GM19099 (cell line): ENCODE measurements around the gene IFNK.

Source experiments
- POLR2A ChIP-seq: IDR thresholded peaks from 3 replicates; pipeline ENCODE4 v1.6.1; 2011; ENCODE audit warnings: low read depth; ENCODE audit not compliant: insufficient read length; ENCODE audit errors: extremely low read depth

IFNK gene

GRCh38 chr9:27504259-27504658, 19.8 kb upstream of the IFNK start:
- TF ChIP-seq POLR2A: no peak

- TF ChIP-seq POLR2A: no peak
These were observed 18.3 kb upstream of the IFNK start for GRCh38 chr9:27505744-27506161.

GRCh38 chr9:27506981-27507380, 17.1 kb upstream of the IFNK start:
- no peak for TF ChIP-seq POLR2A

GRCh38 chr9:27510780-27511179, 13.3 kb upstream of the IFNK start:
- TF ChIP-seq POLR2A: no peak

GRCh38 chr9:27511771-27512170, 12.3 kb upstream of the IFNK start:
- TF ChIP-seq POLR2A: no peak

- no peak for TF ChIP-seq POLR2A
These were observed 9.5 kb upstream of the IFNK start for GRCh38 chr9:27514551-27514950.

GRCh38 chr9:27518006-27518405, 6.1 kb upstream of the IFNK start:
- no peak for TF ChIP-seq POLR2A

GRCh38 chr9:27518809-27519208, 5.3 kb upstream of the IFNK start:
- no peak for TF ChIP-seq POLR2A

GRCh38 chr9:27519466-27520465, 4.3 kb upstream of the IFNK start:
- TF ChIP-seq POLR2A: no peak

GRCh38 chr9:27520986-27521385, 3.1 kb upstream of the IFNK start:
- no peak for TF ChIP-seq POLR2A

GRCh38 chr9:27523141-27523540, 949 bp upstream of the IFNK start:
- TF ChIP-seq POLR2A: no peak

GRCh38 chr9:27527702-27528075, 3.6 kb downstream of the IFNK start:
- TF ChIP-seq POLR2A: no peak

GRCh38 chr9:27528076-27528885, 4.2 kb downstream of the IFNK start:
- TF ChIP-seq POLR2A: no peak

- peak; percentile 28 for TF ChIP-seq POLR2A
These were observed 4.8 kb downstream of the IFNK start for GRCh38 chr9:27528886-27529315.

- peak; percentile 5 for TF ChIP-seq POLR2A
These were observed 5.5 kb downstream of the IFNK start, which contains the start of gene MOB3B for GRCh38 chr9:27529316-27530278. Gene MOB3B, minus strand, starts transcription at chr9:27529814. Its CDS starts 74,264 bp downstream, at chr9:27455550.
